GM12873 (cell line): ENCODE results near the gene FAM24A.

ENCODE experiments used
- TF ChIP-seq, protein P1 (sequence below): IDR thresholded peaks from 2 replicates; pipeline ENCODE4 v1.5.1; 2012; ENCODE audit warnings: low read depth, mild to moderate bottlenecking, moderate library complexity, low read length, control low read depth; ENCODE audit not compliant: insufficient read depth; ENCODE audit errors: missing control alignments

The FAM24A gene

DNA sequence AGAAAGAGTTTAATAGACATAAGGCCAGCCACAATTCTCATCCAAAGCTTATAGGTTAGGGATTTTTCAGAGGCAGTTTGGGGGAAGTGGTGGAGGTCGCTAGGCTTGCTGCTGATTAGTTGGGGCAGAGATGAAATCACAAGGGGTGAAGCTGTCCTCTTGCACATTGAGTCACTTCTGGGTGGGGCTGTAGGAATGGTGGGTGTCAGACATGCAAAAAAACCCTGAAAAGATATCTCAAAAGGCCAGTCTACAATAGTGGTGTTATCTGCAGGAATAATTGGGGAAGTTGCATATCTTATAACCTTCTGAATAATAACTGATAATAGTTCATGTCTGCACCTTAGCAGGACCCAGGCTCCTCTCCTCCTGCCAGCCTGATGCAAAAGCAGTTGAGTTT, 33.1 kb upstream of the FAM24A start:
- TF ChIP-seq, protein P1, sequence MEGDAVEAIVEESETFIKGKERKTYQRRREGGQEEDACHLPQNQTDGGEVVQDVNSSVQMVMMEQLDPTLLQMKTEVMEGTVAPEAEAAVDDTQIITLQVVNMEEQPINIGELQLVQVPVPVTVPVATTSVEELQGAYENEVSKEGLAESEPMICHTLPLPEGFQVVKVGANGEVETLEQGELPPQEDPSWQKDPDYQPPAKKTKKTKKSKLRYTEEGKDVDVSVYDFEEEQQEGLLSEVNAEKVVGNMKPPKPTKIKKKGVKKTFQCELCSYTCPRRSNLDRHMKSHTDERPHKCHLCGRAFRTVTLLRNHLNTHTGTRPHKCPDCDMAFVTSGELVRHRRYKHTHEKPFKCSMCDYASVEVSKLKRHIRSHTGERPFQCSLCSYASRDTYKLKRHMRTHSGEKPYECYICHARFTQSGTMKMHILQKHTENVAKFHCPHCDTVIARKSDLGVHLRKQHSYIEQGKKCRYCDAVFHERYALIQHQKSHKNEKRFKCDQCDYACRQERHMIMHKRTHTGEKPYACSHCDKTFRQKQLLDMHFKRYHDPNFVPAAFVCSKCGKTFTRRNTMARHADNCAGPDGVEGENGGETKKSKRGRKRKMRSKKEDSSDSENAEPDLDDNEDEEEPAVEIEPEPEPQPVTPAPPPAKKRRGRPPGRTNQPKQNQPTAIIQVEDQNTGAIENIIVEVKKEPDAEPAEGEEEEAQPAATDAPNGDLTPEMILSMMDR = no peak

DNA sequence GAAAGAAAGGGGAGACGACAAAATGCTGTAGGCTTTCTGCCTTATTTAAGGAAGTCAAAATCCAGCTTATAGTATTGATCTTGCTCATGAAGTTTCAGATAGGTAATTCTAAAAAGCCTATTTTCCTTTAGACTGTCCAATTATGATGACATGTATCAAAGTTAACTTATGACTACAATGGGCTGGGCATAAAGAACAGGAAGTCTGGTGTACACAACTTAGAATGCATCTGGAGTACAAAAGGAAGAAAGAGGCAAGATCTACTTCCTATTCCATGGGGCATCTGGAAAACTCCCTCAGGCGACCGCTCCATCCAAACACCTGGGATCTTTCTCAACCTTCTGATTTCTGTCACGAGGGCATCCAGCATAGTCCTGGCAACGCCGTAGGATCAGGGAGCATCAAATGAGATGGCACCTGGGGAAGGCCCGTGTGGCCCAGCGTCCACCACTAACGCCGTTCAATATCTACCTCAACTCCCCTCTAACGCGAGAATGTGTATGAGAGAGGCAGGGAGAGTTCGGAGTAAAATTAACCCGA, 31.5 kb upstream of the FAM24A start:
- TF ChIP-seq, protein P1 = no peak

DNA sequence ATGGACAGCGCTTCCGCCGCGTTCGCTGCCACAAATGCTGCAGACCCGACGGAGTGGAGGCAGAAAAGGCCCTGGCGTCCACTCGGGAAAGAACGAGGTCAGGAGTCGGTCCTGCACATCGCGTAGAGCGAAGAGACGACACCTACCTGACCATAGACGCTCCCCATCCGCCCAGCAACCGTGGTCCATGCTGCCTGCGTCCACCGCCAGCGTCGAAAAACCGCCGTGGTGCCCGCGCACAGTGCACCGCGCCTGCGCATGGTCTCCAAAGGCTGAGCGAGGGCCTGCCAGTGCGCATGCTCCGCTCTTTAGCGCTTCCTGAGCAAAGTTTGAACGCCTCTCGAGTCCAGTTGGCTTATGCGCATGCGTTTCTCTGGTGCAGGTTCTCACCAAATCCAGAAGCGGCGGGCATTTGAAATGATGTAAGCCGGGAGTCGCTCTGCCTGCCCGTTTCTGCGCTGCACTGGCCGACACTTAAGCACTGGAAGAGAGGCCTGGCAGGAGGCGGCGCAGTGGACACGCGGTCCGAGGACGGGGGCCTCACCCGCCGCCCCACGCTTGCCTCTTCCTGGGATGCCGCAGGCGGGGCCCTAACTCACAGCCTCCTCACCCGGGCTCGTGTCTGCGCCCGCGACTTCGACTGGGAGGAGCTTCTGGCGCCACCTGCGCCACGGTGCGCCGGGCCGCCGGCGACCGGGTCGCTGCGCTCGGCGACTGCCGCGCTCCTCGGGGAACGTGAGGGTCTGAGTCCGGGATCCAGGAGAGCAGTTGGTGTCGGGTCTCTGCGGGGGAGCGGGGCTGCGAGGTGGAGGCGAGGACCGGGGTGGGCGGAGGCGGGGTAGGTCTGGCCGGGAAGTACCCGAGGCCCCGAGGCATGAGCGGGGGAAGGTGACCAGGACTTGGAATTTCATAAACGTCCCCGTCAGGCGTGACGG, 30.8 kb upstream of the FAM24A start, which contains the start of gene FAM24B:
FAM24B (minus strand) TSS at position 243 of the 935 bp plus-strand sequence. CDS start 29,066 bp downstream, outside the sequence.
- TF ChIP-seq, protein P1 = no peak

DNA sequence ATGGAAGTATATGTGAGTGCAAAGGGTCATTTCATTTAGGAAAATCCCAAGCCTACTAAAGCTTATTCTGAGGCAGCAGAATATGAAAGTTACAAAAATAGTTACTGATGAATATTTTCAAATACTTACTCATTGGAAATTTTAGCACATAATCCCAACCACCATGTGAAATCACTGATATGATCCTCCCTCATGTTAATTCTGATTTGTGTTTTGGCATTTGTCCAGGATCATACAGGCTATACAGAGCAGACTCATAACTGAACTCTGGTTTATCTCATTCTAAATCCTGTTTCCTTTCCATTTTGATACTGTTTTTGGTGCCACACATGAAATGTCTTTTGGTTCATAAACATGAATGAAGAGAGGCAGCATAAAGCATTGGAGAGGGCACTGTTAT, 27.6 kb upstream of the FAM24A start:
- TF ChIP-seq, protein P1 = no peak

DNA sequence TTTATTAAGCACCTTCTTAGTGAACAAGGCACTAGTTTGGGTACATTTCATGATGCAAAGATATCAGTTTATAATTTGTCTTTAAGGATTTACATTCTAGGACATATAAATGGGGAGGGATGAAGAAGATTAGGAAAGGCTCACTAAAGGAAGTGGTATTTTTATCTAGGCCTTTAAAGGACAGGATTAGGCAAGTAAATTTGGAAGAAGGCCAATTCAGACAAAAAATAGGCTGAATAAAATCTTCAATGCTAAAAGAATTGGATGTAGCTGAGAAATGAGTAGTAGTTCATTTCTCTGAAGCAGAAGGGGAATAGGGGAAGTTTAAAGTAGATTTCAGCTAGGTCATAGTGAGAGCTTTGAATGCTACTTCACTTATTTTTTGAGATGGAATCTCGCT, 26.2 kb upstream of the FAM24A start:
- TF ChIP-seq, protein P1 = no peak

DNA sequence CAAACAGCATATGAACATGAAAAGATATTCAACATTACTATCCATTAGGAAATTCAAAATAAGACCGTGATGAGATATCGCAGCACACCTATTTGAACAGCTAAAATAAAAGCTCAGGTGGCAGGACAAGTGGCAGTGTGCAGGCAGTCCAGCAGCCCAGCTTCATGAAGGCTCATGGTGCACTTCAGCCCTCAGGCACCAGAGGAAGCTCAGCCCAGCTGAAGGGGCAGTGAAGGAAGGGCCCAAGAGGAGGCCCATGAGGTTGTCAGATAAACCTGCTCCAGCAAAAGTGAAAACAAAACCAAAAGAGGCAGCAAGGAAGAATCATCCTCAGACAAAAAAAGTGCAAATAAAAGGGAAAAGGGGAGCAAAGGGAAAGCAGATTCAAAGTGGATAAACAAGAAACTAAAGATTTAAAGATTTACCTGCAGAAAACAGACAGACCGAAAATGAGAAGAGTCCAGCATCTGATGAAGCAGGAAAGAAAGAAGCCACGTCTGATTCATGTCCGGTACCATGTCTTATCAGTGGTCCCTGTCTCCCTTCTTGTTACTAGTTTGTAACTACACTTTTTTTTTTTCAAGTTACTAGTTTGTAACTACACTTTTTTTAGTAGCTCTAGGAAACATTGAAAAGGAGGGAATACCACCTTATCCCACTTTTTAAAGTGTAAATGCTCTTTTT, 16.0 kb upstream of the FAM24A start:
- TF ChIP-seq, protein P1 = no peak

DNA sequence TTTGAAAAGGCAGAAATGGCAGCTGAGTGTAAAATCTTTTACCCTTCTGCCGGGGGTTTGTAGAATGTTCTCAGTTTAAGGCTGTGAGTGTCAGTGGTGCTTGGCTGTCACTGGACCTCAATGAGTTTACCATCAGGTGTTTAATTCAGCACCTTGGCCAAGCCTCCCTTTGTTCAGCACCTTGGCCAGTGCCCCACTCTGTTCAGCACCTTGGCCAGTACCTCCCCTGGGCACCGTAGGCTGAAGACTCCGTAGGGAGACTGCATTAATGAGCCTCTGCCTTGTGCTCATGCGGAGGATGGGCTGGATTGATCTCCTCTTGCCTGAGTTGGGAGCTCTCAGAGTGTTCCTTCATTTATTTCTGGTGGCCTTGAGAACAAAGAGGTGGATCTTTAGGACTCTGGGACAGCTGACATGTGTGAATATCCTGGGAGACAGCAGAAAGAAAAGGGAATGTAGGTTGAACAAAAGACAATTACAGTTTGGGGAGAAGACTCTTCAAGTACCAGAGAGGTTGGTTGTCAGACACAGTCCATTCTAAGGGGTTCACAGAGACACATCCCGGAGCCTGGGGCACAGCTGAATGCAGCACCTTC, 1.6 kb downstream of the FAM24A start:
- TF ChIP-seq, protein P1 = no peak
